ENCODE measurements around the gene HEBP1. TPM values are rescaled to one million over a fixed set of nuclear protein-coding genes. Genes with fewer than 3 reads are reported as not detected.

HEBP1 gene
- polyA plus RNA-seq, 1 donor (not counting 4 experiments of a cell fraction or from before 2014, with no cell fraction given): 24.8 TPM

- H3K4me1 ChIP-seq (ENCODE audit: control insufficient read depth, extremely low read depth, insufficient read depth, low read length): no peaks in the 10 kb centered on the region
- H3K9me3 ChIP-seq (ENCODE audit: control insufficient read depth, low read depth, low read length): no peaks in the 10 kb centered on the region
- no peaks in the 10 kb centered on the region for H3K9me1 ChIP-seq (ENCODE audit: control insufficient read depth, extremely low read depth, insufficient read depth, low read length)
- no peaks in the 10 kb centered on the region for H4K20me1 ChIP-seq (ENCODE audit: control insufficient read depth, extremely low read depth, insufficient read depth, low read length)
- no peaks in the 10 kb centered on the region for H3K27me3 ChIP-seq (ENCODE audit: control insufficient read depth, extremely low read depth, insufficient read depth, low read length)
- no peak for DNase-seq (ENCODE audit: low read depth, low spot score)
- H3K36me3 ChIP-seq (ENCODE audit: control insufficient read depth in 2 of 2, extremely low read depth in 1 of 2, insufficient read depth in 2 of 2, low read length in 2 of 2): no peaks in the 10 kb centered on the region
- H2AFZ ChIP-seq (ENCODE audit: control insufficient read depth, low read length): no peak overlapping the region
- TF ChIP-seq, protein P1, sequence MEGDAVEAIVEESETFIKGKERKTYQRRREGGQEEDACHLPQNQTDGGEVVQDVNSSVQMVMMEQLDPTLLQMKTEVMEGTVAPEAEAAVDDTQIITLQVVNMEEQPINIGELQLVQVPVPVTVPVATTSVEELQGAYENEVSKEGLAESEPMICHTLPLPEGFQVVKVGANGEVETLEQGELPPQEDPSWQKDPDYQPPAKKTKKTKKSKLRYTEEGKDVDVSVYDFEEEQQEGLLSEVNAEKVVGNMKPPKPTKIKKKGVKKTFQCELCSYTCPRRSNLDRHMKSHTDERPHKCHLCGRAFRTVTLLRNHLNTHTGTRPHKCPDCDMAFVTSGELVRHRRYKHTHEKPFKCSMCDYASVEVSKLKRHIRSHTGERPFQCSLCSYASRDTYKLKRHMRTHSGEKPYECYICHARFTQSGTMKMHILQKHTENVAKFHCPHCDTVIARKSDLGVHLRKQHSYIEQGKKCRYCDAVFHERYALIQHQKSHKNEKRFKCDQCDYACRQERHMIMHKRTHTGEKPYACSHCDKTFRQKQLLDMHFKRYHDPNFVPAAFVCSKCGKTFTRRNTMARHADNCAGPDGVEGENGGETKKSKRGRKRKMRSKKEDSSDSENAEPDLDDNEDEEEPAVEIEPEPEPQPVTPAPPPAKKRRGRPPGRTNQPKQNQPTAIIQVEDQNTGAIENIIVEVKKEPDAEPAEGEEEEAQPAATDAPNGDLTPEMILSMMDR (optimal IDR thresholded peaks at IDR 0.05 in 1 of 3, IDR thresholded peaks at IDR 0.05 in 1 of 3, conservative IDR thresholded peaks at IDR 0.05 in 1 of 3; ENCODE audit: extremely low read depth in 1 of 3, insufficient read depth in 2 of 3, low read length in 3 of 3): no peak
- no peak for TF ChIP-seq EZH2 (IDR thresholded peaks at IDR 0.05; ENCODE audit: low read length)
- no peak for FAIRE-seq
- H3K4me2 ChIP-seq (ENCODE audit: control insufficient read depth, extremely low read depth, insufficient read depth, low read depth, low read length): no peak overlapping the region
- peaks cover 6% of the 10 kb centered on the region for H3K79me2 ChIP-seq (ENCODE audit: control insufficient read depth, insufficient read depth, low read length)
- no peak overlapping the region for H3K9ac ChIP-seq (ENCODE audit: control insufficient read depth, extremely low read depth, insufficient read depth, low read length)
- H3K27ac ChIP-seq (ENCODE audit: control insufficient read depth, insufficient read depth, low read length): no peak overlapping the region
- H3K4me3 ChIP-seq (ENCODE audit: control insufficient read depth in 2 of 3, extremely low read depth in 1 of 3, insufficient read depth in 2 of 3, low read depth in 1 of 3, low read length in 3 of 3): no peak overlapping the region
- dilution Hi-C loops (cut with MboI; ENCODE audit: extremely low pct_ligation_motif_present, low sequenced_read_pairs): no loop called here
Measured at GRCh38 chr12:13004361-13004760, 4.3 kb upstream of the HEBP1 start.

- no peaks in the 10 kb centered on the region for H3K27me3 ChIP-seq (ENCODE audit: control insufficient read depth, extremely low read depth, insufficient read depth, low read length)
- no peak overlapping the region for H2AFZ ChIP-seq (ENCODE audit: control insufficient read depth, low read length)
- H3K36me3 ChIP-seq (ENCODE audit: control insufficient read depth in 2 of 2, extremely low read depth in 1 of 2, insufficient read depth in 2 of 2, low read length in 2 of 2): no peaks in the 10 kb centered on the region
- H3K9ac ChIP-seq (ENCODE audit: control insufficient read depth, extremely low read depth, insufficient read depth, low read length): no peak overlapping the region
- H3K4me3 ChIP-seq (ENCODE audit: control insufficient read depth in 2 of 3, extremely low read depth in 1 of 3, insufficient read depth in 2 of 3, low read depth in 1 of 3, low read length in 3 of 3): no peak overlapping the region
- H3K79me2 ChIP-seq (ENCODE audit: control insufficient read depth, insufficient read depth, low read length): peaks cover 19% of the 10 kb centered on the region
- dilution Hi-C loops (cut with MboI; ENCODE audit: extremely low pct_ligation_motif_present, low sequenced_read_pairs): no loop called here
- DNase-seq (ENCODE audit: low read depth, low spot score) (no peak), FAIRE-seq (no peak)
- H3K4me1 ChIP-seq (ENCODE audit: control insufficient read depth, extremely low read depth, insufficient read depth, low read length): peaks cover 10% of the 10 kb centered on the region
- H3K4me2 ChIP-seq (ENCODE audit: control insufficient read depth, extremely low read depth, insufficient read depth, low read depth, low read length): no peak overlapping the region
- H4K20me1 ChIP-seq (ENCODE audit: control insufficient read depth, extremely low read depth, insufficient read depth, low read length): no peaks in the 10 kb centered on the region
- no peaks in the 10 kb centered on the region for H3K9me1 ChIP-seq (ENCODE audit: control insufficient read depth, extremely low read depth, insufficient read depth, low read length)
- H3K27ac ChIP-seq (ENCODE audit: control insufficient read depth, insufficient read depth, low read length): no peak overlapping the region
- H3K9me3 ChIP-seq (ENCODE audit: control insufficient read depth, low read depth, low read length): no peaks in the 10 kb centered on the region
- TF ChIP-seq, protein P1 (optimal IDR thresholded peaks at IDR 0.05 in 1 of 3, IDR thresholded peaks at IDR 0.05 in 1 of 3, conservative IDR thresholded peaks at IDR 0.05 in 1 of 3; ENCODE audit: extremely low read depth in 1 of 3, insufficient read depth in 2 of 3, low read length in 3 of 3): no peak
- no peak for TF ChIP-seq EZH2 (IDR thresholded peaks at IDR 0.05; ENCODE audit: low read length)
Measured at GRCh38 chr12:13002301-13003097, 2.4 kb upstream of the HEBP1 start.
